Measurements from ENCODE around the gene ERV3-1.
"Not testable (repeated sequence)": the region's sequence is repeated elsewhere in the genome, so short reads cannot be mapped to it uniquely, and the experiment has no call there.

DNA sequence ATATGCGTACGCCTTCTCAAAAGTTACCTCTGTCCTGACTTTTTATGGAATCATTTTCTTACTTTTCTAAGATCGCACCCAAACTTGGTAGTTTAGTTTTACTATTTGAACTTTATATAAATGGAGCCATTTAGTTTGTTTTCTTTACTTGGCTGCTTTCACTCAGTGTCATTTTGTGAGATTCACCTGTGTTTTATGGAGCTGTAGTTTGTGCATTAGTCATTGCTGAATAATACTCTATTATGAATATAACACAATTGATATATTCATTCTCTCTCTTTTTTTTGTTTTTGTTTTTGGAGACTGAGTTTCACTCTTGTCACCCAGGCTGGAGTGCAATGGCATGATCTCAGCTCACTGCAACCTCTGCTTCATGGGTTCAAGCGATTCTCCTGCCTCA, 49.3 kb upstream of the ERV3-1 start:
- not testable (repeated sequence) for TF ChIP-seq CTCF, POLR2A (IDR thresholded peaks at IDR 0.05)

Data from uterus (tissue), 2 donors.